OCI-LY1 (cell line): ENCODE data around the gene COL9A3.

Experiments used
- CTCF ChIP-seq: fragments of 200-600 bp; sonication (generic), shearing (Covaris generic); IDR thresholded peaks from 2 replicates; pipeline ENCODE4 v1.5.1; 2017; ENCODE audit warnings: mild to moderate bottlenecking, antibody characterized with exemption, low read length, moderate library complexity, mixed read lengths
- EZH2 ChIP-seq: fragments of 200-600 bp; sonication (generic), shearing (Covaris generic); IDR thresholded peaks from 2 replicates; pipeline ENCODE4 v1.8.0; 2017; ENCODE audit warnings: borderline replicate concordance, mixed run types, mild to moderate bottlenecking, antibody characterized with exemption, low read length, moderate library complexity, mixed read lengths

- TF ChIP-seq CTCF, result no peak
- TF ChIP-seq EZH2, result no peak
These were observed 12.2 kb upstream of the COL9A3 start, which contains the start of gene OGFR for GRCh38 chr20:62804627-62805154.
